SK-N-SH (cell line): ENCODE data around the gene MAP6. TPM values are rescaled to one million over a fixed set of nuclear protein-coding genes. Genes with fewer than 3 reads are reported as not detected.

ENCODE experiments used
- CTCF ChIA-PET: fragments of 300-600, 350-600 bp; formaldehyde crosslinking; extraction: SDS; loops from one replicate; lab custom pipeline; 2021; lab: Yijun Ruan, JAX
- POLR2A ChIA-PET: fragments of 350-600 bp; sonication (Branson Sonifier 250); formaldehyde crosslinking; extraction: SDS; loops from one replicate; lab custom pipeline; 2020; ENCODE audit warnings: antibody characterized with exemption, inconsistent platforms; lab: Yijun Ruan, JAX
- DNase-seq: peaks from one replicate; pipeline ENCODE4 v3.0.0; 2012
- H2AFZ ChIP-seq: fragments of 200-600 bp; sonication (generic); 2 replicates; pipeline ENCODE4 v1.8.1; 2016; ENCODE audit warnings: antibody characterized with exemption, mild to moderate bottlenecking, low read depth
- H3F3A ChIP-seq: fragments of 200-600 bp; sonication (generic); replicated peaks from 2 replicates; pipeline ENCODE3; 2016; ENCODE audit warnings: antibody characterized with exemption, mild to moderate bottlenecking; ENCODE audit not compliant: insufficient read depth
- H3K27ac ChIP-seq, 2 experiments: fragments of 200-500 bp in 1 of 2; fragments of 200-600 bp in 1 of 2; sonication (Bioruptor generic) in 1 of 2; sonication (generic), shearing (Covaris generic) in 1 of 2; 2 replicates each; pipeline versions ENCODE4 v1.5.1 to v1.6.1; 2014 to 2016; ENCODE audit warnings: low read depth in 2 of 2, inconsistent platforms in 1 of 2, low read length in 1 of 2, mild to moderate bottlenecking in 1 of 2, mixed read lengths in 1 of 2
- H3K27me3 ChIP-seq: fragments of 200-600 bp; sonication (generic), shearing (Covaris generic); 2 replicates; pipeline ENCODE4 v1.6.1; 2016; ENCODE audit warnings: mixed run types; ENCODE audit not compliant: insufficient read depth
- H3K36me3 ChIP-seq, 2 experiments: fragments of 200-500 bp in 1 of 2; fragments of 200-600 bp in 1 of 2; sonication (Bioruptor generic) in 1 of 2; sonication (generic) in 1 of 2; replicated peaks in 1 of 2; 2 replicates each; pipeline versions ENCODE3 to v1.5.1; 2014 to 2016; ENCODE audit warnings: low read length in 1 of 2, mild to moderate bottlenecking in 1 of 2; ENCODE audit not compliant: insufficient read depth in 2 of 2, control insufficient read depth in 1 of 2
- H3K4me1 ChIP-seq, 2 experiments: fragments of 200-500 bp in 1 of 2; fragments of 200-600 bp in 1 of 2; sonication (Bioruptor generic) in 1 of 2; sonication (generic), shearing (Covaris generic) in 1 of 2; 2 replicates each; pipeline versions ENCODE4 v1.5.1 to v1.6.1; 2014 to 2016; ENCODE audit warnings: low read depth in 1 of 2, low read length in 1 of 2, mixed run types in 1 of 2; ENCODE audit not compliant: insufficient read depth in 2 of 2, control insufficient read depth in 1 of 2
- H3K4me2 ChIP-seq: fragments of 200-600 bp; sonication (generic), shearing (Covaris generic); 2 replicates; pipeline ENCODE4 v1.6.1; 2017; ENCODE audit warnings: mixed run types
- H3K4me3 ChIP-seq, 2 experiments: fragments of 200-500 bp in 1 of 2; fragments of 200-600 bp in 1 of 2; sonication (Bioruptor generic) in 1 of 2; sonication (generic), shearing (Covaris generic) in 1 of 2; 2 replicates each; pipeline versions ENCODE4 v1.5.1 to v1.8.1; 2014 to 2016; ENCODE audit warnings: low read depth in 2 of 2, inconsistent platforms in 1 of 2, low read length in 1 of 2, mild to moderate bottlenecking in 1 of 2, mixed read lengths in 1 of 2, moderate library complexity in 1 of 2
- H3K79me2 ChIP-seq: fragments of 200-600 bp; sonication (generic); 2 replicates; pipeline ENCODE4 v1.8.1; 2017; ENCODE audit warnings: mild to moderate bottlenecking; ENCODE audit not compliant: insufficient read depth
- H3K9ac ChIP-seq: fragments of 200-600 bp; sonication (generic); 2 replicates; pipeline ENCODE4 v1.6.1; 2017; ENCODE audit warnings: mixed run types
- H3K9me2 ChIP-seq: fragments of 200-600 bp; sonication (generic); 2 replicates; pipeline ENCODE4 v1.6.1; 2017; ENCODE audit warnings: mixed run types
- H3K9me3 ChIP-seq: fragments of 200-600 bp; sonication (generic); 2 replicates; pipeline ENCODE4 v1.6.1; 2017; ENCODE audit warnings: mixed run types, mild to moderate bottlenecking, moderate library complexity
- H4K20me1 ChIP-seq: fragments of 200-600 bp; sonication (generic); 2 replicates; pipeline ENCODE4 v1.6.1; 2017; ENCODE audit warnings: mild to moderate bottlenecking, mixed run types; ENCODE audit not compliant: insufficient read depth
- ELF1 ChIP-seq: IDR thresholded peaks from 2 replicates; pipeline ENCODE4 v1.4.0; 2012
- EP300 ChIP-seq, 2 experiments: IDR thresholded peaks; 2 replicates each; pipeline versions ENCODE4 v1.4.0 to v1.6.1; 2012; ENCODE audit warnings: borderline replicate concordance in 1 of 2, low read depth in 1 of 2, low read length in 1 of 2
- EZH2phosphoT487 ChIP-seq: fragments of 200-600 bp; sonication (generic); IDR thresholded peaks from 2 replicates; pipeline ENCODE4 v1.6.1; 2017; ENCODE audit warnings: low read depth, mixed run types, mild to moderate bottlenecking, antibody characterized with exemption, moderate library complexity, borderline replicate concordance
- FOXJ3 ChIP-seq: sonication (generic); formaldehyde crosslinking; IDR thresholded peaks from 2 replicates; pipeline ENCODE4 v1.5.1; 2020; ENCODE audit warnings: mild to moderate bottlenecking, missing genetic modification reagents
- GABPA ChIP-seq: IDR thresholded peaks from 2 replicates; pipeline ENCODE4 v1.4.0; 2012; ENCODE audit warnings: low read depth, mild to moderate bottlenecking
- GATA2 ChIP-seq: sonication (generic); formaldehyde crosslinking; IDR thresholded peaks from 2 replicates; pipeline ENCODE4 v1.5.0; 2020; ENCODE audit warnings: mild to moderate bottlenecking, missing genetic modification reagents
- MEF2A ChIP-seq: IDR thresholded peaks from 2 replicates; pipeline ENCODE4 v1.4.0; 2012; ENCODE audit warnings: low read depth, borderline replicate concordance
- NFIC ChIP-seq: IDR thresholded peaks from 2 replicates; pipeline ENCODE4 v1.4.0; 2012; ENCODE audit warnings: borderline replicate concordance
- POLR2AphosphoS5 ChIP-seq: IDR thresholded peaks from 2 replicates; pipeline ENCODE4 v1.6.1; 2012; ENCODE audit warnings: low read depth, low read length
- RAD21 ChIP-seq: IDR thresholded peaks from 2 replicates; pipeline ENCODE4 v1.6.1; 2012; ENCODE audit warnings: mild to moderate bottlenecking, low read length
- SMC3 ChIP-seq: IDR thresholded peaks from 2 replicates; pipeline ENCODE4 v1.6.1; 2012; ENCODE audit warnings: low read depth, low read length, improper control_type of control experiment
- TAF1 ChIP-seq: IDR thresholded peaks from 2 replicates; pipeline ENCODE4 v1.6.1; 2012; ENCODE audit warnings: low read depth, mild to moderate bottlenecking, low read length, moderate library complexity, borderline replicate concordance
- TCF12 ChIP-seq: IDR thresholded peaks from 2 replicates; pipeline ENCODE4 v1.4.0; 2012
- TEAD4 ChIP-seq: IDR thresholded peaks from 2 replicates; pipeline ENCODE4 v1.4.0; 2012; ENCODE audit warnings: mild to moderate bottlenecking, borderline replicate concordance; ENCODE audit not compliant: insufficient read depth
- WGBS: methylation state at CpG from one replicate; pipeline ENCODE4 v1.1.6; 2017; ENCODE audit warnings: low lambda C conversion rate; 5-methylcytosine and 5-hydroxymethylcytosine counted together
- polyA plus RNA-seq, 3 experiments: library from polyadenylated mRNA; depleted of rRNA; stranded (reverse); fragments of >200 nt; gene quantifications; 2 replicates each; pipeline ENCODE4 v1.2.3, GENCODE V29; 2012
- TF ChIP-seq, protein P1 (sequence below): IDR thresholded peaks from 2 replicates; pipeline ENCODE4 v1.6.1; 2012; ENCODE audit warnings: mild to moderate bottlenecking, low read depth, low read length, moderate library complexity
- TF ChIP-seq, protein P2 (sequence below): fragments of 150-350 bp; IDR thresholded peaks from 2 replicates; pipeline ENCODE4 v1.6.1; 2017; ENCODE audit warnings: antibody characterized with exemption, low read length, low read depth, borderline replicate concordance
- TF ChIP-seq, protein P3 (sequence below): IDR thresholded peaks from 2 replicates; pipeline ENCODE4 v1.4.0; 2012; ENCODE audit warnings: low read depth, borderline replicate concordance
- TF ChIP-seq, protein P4 (sequence below): IDR thresholded peaks from 2 replicates; pipeline ENCODE4 v1.4.0; 2012; ENCODE audit warnings: low read depth
- TF ChIP-seq, protein P5 (sequence below): fragments of 150-350 bp; IDR thresholded peaks from 2 replicates; pipeline ENCODE4 v1.6.1; 2016; ENCODE audit warnings: mild to moderate bottlenecking, low read depth, low read length
- TF ChIP-seq, protein P6 (sequence below): fragments of 200-600 bp; sonication (generic); IDR thresholded peaks from 2 replicates; pipeline ENCODE4 v1.6.1; 2017; ENCODE audit warnings: antibody characterized with exemption, mild to moderate bottlenecking, moderate library complexity

Gene MAP6
- polyA plus RNA-seq, 1 of the 3 experiments (the other 2 are of a cell fraction) = 11.1 TPM

DNA sequence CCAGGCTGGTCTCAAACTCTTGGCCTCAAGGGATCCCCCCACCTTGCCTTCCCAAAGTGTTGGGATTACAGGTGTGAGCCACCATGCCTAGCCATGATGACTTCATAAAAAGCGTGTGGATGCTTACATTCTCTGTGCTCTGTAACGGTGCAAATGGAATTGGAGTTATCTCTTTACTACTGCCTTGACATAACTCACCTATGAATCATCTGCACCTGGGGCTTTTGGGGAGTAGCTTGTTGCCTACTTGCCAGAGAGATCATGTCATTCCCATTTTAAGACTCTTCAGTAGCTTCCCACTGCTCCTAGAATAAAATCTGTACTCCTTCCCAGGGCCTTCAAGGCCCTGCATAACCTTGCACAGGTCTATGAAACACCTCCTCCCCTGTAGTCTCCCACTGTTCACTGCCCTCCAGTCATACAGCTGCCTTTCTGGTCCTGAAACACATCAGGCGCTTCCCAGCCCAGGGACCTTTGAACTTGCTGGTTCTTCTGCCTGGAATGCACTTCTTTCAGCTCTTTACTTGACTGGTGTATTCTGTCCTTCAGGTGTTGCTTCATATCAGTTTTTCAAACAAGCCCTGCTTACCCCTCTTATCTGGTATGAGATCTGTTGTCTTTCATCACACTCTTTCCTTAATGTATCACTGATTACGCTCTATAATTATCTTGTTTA is 29.2 kb upstream of the MAP6 start:
- H3F3A ChIP-seq = no peaks in the 10 kb centered on the region
- no peak overlapping the region for H2AFZ ChIP-seq
- no peaks in the 10 kb centered on the region; a peak in 1 of 4 replicates for H3K4me1 ChIP-seq
- no peak overlapping the region for H3K4me2 ChIP-seq
- H3K9me3 ChIP-seq = no peaks in the 10 kb centered on the region
- no peak overlapping the region for H3K4me3 ChIP-seq
- POLR2A ChIA-PET = interaction anchor here (0.6 kb wide), 1 partner anchor 569 kb away, joined by 3 read pairs; no protein-coding TSS in a partner anchor
- TF ChIP-seq GATA2 (CRISPR knock-in tag) (no peak), MEF2A (no peak), GABPA (no peak), EZH2phosphoT487 (no peak), EP300 (IDR thresholded peaks at IDR 0.05; ENCODE audit: borderline replicate concordance in 1 of 2, low read depth in 1 of 2, low read length in 1 of 2) (no peak), RAD21 (no peak), NFIC (no peak), TEAD4 (no peak), ELF1 (no peak), TAF1 (no peak), FOXJ3 (CRISPR knock-in tag) (no peak), TCF12 (no peak), POLR2AphosphoS5 (no peak), SMC3 (no peak)
- TF ChIP-seq, protein P1, sequence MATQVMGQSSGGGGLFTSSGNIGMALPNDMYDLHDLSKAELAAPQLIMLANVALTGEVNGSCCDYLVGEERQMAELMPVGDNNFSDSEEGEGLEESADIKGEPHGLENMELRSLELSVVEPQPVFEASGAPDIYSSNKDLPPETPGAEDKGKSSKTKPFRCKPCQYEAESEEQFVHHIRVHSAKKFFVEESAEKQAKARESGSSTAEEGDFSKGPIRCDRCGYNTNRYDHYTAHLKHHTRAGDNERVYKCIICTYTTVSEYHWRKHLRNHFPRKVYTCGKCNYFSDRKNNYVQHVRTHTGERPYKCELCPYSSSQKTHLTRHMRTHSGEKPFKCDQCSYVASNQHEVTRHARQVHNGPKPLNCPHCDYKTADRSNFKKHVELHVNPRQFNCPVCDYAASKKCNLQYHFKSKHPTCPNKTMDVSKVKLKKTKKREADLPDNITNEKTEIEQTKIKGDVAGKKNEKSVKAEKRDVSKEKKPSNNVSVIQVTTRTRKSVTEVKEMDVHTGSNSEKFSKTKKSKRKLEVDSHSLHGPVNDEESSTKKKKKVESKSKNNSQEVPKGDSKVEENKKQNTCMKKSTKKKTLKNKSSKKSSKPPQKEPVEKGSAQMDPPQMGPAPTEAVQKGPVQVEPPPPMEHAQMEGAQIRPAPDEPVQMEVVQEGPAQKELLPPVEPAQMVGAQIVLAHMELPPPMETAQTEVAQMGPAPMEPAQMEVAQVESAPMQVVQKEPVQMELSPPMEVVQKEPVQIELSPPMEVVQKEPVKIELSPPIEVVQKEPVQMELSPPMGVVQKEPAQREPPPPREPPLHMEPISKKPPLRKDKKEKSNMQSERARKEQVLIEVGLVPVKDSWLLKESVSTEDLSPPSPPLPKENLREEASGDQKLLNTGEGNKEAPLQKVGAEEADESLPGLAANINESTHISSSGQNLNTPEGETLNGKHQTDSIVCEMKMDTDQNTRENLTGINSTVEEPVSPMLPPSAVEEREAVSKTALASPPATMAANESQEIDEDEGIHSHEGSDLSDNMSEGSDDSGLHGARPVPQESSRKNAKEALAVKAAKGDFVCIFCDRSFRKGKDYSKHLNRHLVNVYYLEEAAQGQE = no peak
- TF ChIP-seq, protein P2, sequence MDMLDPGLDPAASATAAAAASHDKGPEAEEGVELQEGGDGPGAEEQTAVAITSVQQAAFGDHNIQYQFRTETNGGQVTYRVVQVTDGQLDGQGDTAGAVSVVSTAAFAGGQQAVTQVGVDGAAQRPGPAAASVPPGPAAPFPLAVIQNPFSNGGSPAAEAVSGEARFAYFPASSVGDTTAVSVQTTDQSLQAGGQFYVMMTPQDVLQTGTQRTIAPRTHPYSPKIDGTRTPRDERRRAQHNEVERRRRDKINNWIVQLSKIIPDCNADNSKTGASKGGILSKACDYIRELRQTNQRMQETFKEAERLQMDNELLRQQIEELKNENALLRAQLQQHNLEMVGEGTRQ = no peak
- TF ChIP-seq, protein P3, sequence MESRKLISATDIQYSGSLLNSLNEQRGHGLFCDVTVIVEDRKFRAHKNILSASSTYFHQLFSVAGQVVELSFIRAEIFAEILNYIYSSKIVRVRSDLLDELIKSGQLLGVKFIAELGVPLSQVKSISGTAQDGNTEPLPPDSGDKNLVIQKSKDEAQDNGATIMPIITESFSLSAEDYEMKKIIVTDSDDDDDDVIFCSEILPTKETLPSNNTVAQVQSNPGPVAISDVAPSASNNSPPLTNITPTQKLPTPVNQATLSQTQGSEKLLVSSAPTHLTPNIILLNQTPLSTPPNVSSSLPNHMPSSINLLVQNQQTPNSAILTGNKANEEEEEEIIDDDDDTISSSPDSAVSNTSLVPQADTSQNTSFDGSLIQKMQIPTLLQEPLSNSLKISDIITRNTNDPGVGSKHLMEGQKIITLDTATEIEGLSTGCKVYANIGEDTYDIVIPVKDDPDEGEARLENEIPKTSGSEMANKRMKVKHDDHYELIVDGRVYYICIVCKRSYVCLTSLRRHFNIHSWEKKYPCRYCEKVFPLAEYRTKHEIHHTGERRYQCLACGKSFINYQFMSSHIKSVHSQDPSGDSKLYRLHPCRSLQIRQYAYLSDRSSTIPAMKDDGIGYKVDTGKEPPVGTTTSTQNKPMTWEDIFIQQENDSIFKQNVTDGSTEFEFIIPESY = no peak
- TF ChIP-seq, protein P4, sequence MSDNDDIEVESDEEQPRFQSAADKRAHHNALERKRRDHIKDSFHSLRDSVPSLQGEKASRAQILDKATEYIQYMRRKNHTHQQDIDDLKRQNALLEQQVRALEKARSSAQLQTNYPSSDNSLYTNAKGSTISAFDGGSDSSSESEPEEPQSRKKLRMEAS = no peak
- TF ChIP-seq, protein P5, sequence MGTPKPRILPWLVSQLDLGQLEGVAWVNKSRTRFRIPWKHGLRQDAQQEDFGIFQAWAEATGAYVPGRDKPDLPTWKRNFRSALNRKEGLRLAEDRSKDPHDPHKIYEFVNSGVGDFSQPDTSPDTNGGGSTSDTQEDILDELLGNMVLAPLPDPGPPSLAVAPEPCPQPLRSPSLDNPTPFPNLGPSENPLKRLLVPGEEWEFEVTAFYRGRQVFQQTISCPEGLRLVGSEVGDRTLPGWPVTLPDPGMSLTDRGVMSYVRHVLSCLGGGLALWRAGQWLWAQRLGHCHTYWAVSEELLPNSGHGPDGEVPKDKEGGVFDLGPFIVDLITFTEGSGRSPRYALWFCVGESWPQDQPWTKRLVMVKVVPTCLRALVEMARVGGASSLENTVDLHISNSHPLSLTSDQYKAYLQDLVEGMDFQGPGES = no peak
- TF ChIP-seq, protein P6, sequence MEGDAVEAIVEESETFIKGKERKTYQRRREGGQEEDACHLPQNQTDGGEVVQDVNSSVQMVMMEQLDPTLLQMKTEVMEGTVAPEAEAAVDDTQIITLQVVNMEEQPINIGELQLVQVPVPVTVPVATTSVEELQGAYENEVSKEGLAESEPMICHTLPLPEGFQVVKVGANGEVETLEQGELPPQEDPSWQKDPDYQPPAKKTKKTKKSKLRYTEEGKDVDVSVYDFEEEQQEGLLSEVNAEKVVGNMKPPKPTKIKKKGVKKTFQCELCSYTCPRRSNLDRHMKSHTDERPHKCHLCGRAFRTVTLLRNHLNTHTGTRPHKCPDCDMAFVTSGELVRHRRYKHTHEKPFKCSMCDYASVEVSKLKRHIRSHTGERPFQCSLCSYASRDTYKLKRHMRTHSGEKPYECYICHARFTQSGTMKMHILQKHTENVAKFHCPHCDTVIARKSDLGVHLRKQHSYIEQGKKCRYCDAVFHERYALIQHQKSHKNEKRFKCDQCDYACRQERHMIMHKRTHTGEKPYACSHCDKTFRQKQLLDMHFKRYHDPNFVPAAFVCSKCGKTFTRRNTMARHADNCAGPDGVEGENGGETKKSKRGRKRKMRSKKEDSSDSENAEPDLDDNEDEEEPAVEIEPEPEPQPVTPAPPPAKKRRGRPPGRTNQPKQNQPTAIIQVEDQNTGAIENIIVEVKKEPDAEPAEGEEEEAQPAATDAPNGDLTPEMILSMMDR = no peak
- H3K27me3 ChIP-seq = no peaks in the 10 kb centered on the region
- H3K36me3 ChIP-seq = no peaks in the 10 kb centered on the region
- CTCF ChIA-PET = interaction anchor here (1.0 to 1.8 kb wide), 4 partner anchors 8 to 100 kb away, joined by 3 to 7 read pairs (median 4); no protein-coding TSS in a partner anchor
- H4K20me1 ChIP-seq = no peaks in the 10 kb centered on the region
- no peak overlapping the region for H3K9ac ChIP-seq
- no peaks in the 10 kb centered on the region for H3K79me2 ChIP-seq
- no peak overlapping the region for H3K27ac ChIP-seq
- no peak for DNase-seq
- WGBS = 57% methylated on average over 4 of the region's 4 CpGs
- H3K9me2 ChIP-seq = no peaks in the 10 kb centered on the region
